ENCODE measurements around the gene VPS9D1. TPM values are rescaled to one million over a fixed set of nuclear protein-coding genes. Genes with fewer than 3 reads are reported as not detected.

Gene VPS9D1
- total and polyA plus RNA-seq, 4 donors: 3.6 to 7.2 (median 4.1) TPM

DNA sequence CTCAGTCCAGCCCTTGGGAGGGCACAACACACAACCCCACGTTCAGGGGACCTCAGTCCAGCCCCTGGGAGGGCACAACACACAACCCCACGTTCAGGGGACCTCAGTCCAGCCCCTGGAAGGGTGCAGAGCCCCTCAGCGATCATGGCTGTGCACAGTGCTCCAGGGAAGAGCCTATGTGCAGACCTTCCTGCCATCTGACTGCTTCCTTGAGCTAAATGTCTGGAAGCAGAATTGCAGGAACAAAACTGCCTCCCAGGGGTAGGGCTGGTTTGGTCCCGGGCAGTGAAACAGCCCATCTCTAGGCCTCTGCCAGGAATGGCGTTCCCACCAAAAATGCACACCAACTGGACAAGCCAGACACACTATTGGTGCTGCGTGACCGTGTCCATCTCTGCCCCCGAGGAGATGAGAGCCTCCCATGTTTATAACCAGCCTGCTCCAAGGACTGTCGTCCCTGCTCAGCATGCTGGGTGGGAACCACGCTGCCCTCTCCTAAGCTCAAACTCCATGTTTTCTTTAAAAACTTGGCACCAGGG is 44.7 kb upstream of the VPS9D1 start (continued):
- TF ChIP-seq, protein P1, sequence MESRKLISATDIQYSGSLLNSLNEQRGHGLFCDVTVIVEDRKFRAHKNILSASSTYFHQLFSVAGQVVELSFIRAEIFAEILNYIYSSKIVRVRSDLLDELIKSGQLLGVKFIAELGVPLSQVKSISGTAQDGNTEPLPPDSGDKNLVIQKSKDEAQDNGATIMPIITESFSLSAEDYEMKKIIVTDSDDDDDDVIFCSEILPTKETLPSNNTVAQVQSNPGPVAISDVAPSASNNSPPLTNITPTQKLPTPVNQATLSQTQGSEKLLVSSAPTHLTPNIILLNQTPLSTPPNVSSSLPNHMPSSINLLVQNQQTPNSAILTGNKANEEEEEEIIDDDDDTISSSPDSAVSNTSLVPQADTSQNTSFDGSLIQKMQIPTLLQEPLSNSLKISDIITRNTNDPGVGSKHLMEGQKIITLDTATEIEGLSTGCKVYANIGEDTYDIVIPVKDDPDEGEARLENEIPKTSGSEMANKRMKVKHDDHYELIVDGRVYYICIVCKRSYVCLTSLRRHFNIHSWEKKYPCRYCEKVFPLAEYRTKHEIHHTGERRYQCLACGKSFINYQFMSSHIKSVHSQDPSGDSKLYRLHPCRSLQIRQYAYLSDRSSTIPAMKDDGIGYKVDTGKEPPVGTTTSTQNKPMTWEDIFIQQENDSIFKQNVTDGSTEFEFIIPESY (IDR thresholded peaks at IDR 0.05): no peak
- TF ChIP-seq, protein P2, sequence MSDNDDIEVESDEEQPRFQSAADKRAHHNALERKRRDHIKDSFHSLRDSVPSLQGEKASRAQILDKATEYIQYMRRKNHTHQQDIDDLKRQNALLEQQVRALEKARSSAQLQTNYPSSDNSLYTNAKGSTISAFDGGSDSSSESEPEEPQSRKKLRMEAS (IDR thresholded peaks at IDR 0.05): no peak
- TF ChIP-seq, protein P3, sequence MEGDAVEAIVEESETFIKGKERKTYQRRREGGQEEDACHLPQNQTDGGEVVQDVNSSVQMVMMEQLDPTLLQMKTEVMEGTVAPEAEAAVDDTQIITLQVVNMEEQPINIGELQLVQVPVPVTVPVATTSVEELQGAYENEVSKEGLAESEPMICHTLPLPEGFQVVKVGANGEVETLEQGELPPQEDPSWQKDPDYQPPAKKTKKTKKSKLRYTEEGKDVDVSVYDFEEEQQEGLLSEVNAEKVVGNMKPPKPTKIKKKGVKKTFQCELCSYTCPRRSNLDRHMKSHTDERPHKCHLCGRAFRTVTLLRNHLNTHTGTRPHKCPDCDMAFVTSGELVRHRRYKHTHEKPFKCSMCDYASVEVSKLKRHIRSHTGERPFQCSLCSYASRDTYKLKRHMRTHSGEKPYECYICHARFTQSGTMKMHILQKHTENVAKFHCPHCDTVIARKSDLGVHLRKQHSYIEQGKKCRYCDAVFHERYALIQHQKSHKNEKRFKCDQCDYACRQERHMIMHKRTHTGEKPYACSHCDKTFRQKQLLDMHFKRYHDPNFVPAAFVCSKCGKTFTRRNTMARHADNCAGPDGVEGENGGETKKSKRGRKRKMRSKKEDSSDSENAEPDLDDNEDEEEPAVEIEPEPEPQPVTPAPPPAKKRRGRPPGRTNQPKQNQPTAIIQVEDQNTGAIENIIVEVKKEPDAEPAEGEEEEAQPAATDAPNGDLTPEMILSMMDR (IDR thresholded peaks at IDR 0.05; ENCODE audit: low read depth, low read length, missing input control): no peak
- TF ChIP-seq GABPA (IDR thresholded peaks at IDR 0.05 in 1 of 2, conservative IDR thresholded peaks at IDR 0.05 in 1 of 2): no peak

DNA sequence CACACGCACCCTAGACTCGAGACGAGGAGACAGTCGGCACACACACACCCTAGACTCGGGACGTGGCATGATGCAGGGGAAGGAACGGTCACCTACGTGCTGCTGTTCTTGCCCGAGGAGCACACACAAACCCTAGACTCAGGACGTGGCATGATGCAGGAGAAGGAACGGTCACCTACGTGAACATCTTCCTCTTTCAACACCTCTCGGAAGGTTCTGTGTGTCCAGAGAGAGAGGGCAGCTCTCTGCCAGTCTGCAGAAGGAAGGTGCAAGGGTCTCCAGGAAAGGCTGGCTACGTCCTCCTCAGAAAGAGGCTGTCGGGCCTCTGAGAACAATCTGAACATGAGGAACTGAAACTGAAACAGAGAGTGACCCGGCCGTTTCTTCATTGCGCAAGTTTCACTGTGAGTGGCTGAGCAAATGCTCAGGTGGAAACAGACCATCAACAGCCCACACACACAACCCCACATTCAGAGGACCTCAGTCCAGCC is 44.1 kb upstream of the VPS9D1 start:
- Histone ChIP-seq H3K4me3 (ENCODE audit: low read depth in 1 of 3, low read length in 3 of 3) (peak overlapping the region; percentile 33 to 99 (median 89)), H3K9ac (ENCODE audit: low read depth in 1 of 2, low read length in 2 of 2) (peak overlapping the region; percentile 91 to 97), H3K4me1 (ENCODE audit: control insufficient read depth in 4 of 4, insufficient read depth in 4 of 4, low read length in 3 of 4) (peaks cover 0 to 32% (median 16%) of the 10 kb centered on the region in 4 donors), H3K27ac (ENCODE audit: low read depth in 1 of 2, low read length in 2 of 2) (peak overlapping the region; percentile 93 to 97), H3K36me3 (ENCODE audit: control insufficient read depth in 4 of 4, insufficient read depth in 3 of 4, low read depth in 1 of 4, low read length in 3 of 4) (no peaks in the 10 kb centered on the region), H3K9me3 (ENCODE audit: control insufficient read depth in 4 of 4, low read length in 3 of 4) (no peaks in the 10 kb centered on the region), H3K27me3 (ENCODE audit: control insufficient read depth in 4 of 4, insufficient read depth in 4 of 4, low read length in 3 of 4) (no peaks in the 10 kb centered on the region)
- DNase-seq (ENCODE audit: low spot score): peak; percentile 62
- 17% methylated on average over 18 of the region's 18 CpGs for WGBS
- TF ChIP-seq, protein P4, sequence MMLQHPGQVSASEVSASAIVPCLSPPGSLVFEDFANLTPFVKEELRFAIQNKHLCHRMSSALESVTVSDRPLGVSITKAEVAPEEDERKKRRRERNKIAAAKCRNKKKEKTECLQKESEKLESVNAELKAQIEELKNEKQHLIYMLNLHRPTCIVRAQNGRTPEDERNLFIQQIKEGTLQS (IDR thresholded peaks at IDR 0.05): no peak
- TF ChIP-seq RAD21 (IDR thresholded peaks at IDR 0.05): peak in 1 of 2 donors; percentile 35
- peak; percentile 43 to 57 for TF ChIP-seq HNF4A (conservative IDR thresholded peaks at IDR 0.05)
- TF ChIP-seq NR2F2 (IDR thresholded peaks at IDR 0.05): no peak
- no peak for TF ChIP-seq EGR1 (IDR thresholded peaks at IDR 0.05; ENCODE audit: low read depth in 2 of 2)
- TF ChIP-seq RXRA (IDR thresholded peaks at IDR 0.05): peak; percentile 56 to 58
- peak in 1 of 2 donors; percentile 50 for TF ChIP-seq JUND (IDR thresholded peaks at IDR 0.05)
- TF ChIP-seq HNF4G (IDR thresholded peaks at IDR 0.05): no peak
- no peak for TF ChIP-seq GABPA (IDR thresholded peaks at IDR 0.05 in 1 of 2, conservative IDR thresholded peaks at IDR 0.05 in 1 of 2)
- TF ChIP-seq, protein P1 (IDR thresholded peaks at IDR 0.05): no peak
- no peak for TF ChIP-seq FOXA1 (IDR thresholded peaks at IDR 0.05)
- peak; percentile 39 for TF ChIP-seq TAF1 (conservative IDR thresholded peaks at IDR 0.05)
- no peak for TF ChIP-seq FOXA2 (IDR thresholded peaks at IDR 0.05)
- TF ChIP-seq, protein P5, sequence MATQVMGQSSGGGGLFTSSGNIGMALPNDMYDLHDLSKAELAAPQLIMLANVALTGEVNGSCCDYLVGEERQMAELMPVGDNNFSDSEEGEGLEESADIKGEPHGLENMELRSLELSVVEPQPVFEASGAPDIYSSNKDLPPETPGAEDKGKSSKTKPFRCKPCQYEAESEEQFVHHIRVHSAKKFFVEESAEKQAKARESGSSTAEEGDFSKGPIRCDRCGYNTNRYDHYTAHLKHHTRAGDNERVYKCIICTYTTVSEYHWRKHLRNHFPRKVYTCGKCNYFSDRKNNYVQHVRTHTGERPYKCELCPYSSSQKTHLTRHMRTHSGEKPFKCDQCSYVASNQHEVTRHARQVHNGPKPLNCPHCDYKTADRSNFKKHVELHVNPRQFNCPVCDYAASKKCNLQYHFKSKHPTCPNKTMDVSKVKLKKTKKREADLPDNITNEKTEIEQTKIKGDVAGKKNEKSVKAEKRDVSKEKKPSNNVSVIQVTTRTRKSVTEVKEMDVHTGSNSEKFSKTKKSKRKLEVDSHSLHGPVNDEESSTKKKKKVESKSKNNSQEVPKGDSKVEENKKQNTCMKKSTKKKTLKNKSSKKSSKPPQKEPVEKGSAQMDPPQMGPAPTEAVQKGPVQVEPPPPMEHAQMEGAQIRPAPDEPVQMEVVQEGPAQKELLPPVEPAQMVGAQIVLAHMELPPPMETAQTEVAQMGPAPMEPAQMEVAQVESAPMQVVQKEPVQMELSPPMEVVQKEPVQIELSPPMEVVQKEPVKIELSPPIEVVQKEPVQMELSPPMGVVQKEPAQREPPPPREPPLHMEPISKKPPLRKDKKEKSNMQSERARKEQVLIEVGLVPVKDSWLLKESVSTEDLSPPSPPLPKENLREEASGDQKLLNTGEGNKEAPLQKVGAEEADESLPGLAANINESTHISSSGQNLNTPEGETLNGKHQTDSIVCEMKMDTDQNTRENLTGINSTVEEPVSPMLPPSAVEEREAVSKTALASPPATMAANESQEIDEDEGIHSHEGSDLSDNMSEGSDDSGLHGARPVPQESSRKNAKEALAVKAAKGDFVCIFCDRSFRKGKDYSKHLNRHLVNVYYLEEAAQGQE (IDR thresholded peaks at IDR 0.05): no peak
- TF ChIP-seq YY1 (IDR thresholded peaks at IDR 0.05): peak; percentile 26
- TF ChIP-seq, protein P3 (IDR thresholded peaks at IDR 0.05; ENCODE audit: low read depth, low read length, missing input control): no peak
- TF ChIP-seq, protein P2 (IDR thresholded peaks at IDR 0.05): no peak
- peak; percentile 55 for TF ChIP-seq SP1 (IDR thresholded peaks at IDR 0.05)

Measured in liver (tissue), 9 donors.